Astrocyte of the cerebellum (primary cell): ENCODE data around the gene TNRC6B.
A peak's percentile ranks its signal among the peaks of the same experiment; 100 is the strongest.
"Not testable (repeated sequence)": the region's sequence is repeated elsewhere in the genome, so short reads cannot be mapped to it uniquely, and the experiment has no call there.

Experiments
- DNase-seq: peaks from one replicate; pipeline ENCODE4 v3.0.0-alpha.2; 2011; ENCODE audit warnings: low read depth
- H3K4me3 ChIP-seq: 2 replicates; pipeline ENCODE4 v1.5.1; 2011; ENCODE audit warnings: mild to moderate bottlenecking, low read depth, low read length, moderate library complexity
- CTCF ChIP-seq: IDR thresholded peaks from 2 replicates; pipeline ENCODE4 v1.5.1; 2012; ENCODE audit warnings: low read length, low read depth, moderate library complexity, mild to moderate bottlenecking; ENCODE audit errors: missing control alignments
- in situ Hi-C: cut with HindIII; loops from 2 replicates; pipeline ENCODE4 v1.10.0; 2017; ENCODE audit warnings: low sequenced_read_pairs

Gene TNRC6B

GRCh38 chr22:40302149-40302548, 124.4 kb downstream of the TNRC6B start:
- in situ Hi-C loops, result no loop called here
- H3K4me3 ChIP-seq, result no peak overlapping the region
- TF ChIP-seq CTCF, result no peak
- no peak for DNase-seq

GRCh38 chr22:40305625-40306024, 127.9 kb downstream of the TNRC6B start:
- TF ChIP-seq CTCF, result no peak
- H3K4me3 ChIP-seq, result no peak overlapping the region
- DNase-seq, result no peak
- in situ Hi-C loops, result no loop called here

- H3K4me3 ChIP-seq, result no peak overlapping the region
- in situ Hi-C loops, result no loop called here
- TF ChIP-seq CTCF, result no peak
- no peak for DNase-seq
Measured at GRCh38 chr22:40308999-40309573, 131.4 kb downstream of the TNRC6B start.

GRCh38 chr22:40309631-40310030, 131.9 kb downstream of the TNRC6B start:
- no peak for DNase-seq
- H3K4me3 ChIP-seq, result no peak overlapping the region
- no peak for TF ChIP-seq CTCF
- in situ Hi-C loops, result no loop called here

GRCh38 chr22:40310081-40310767, 132.5 kb downstream of the TNRC6B start:
- no peak overlapping the region for H3K4me3 ChIP-seq
- peak; percentile 86 for DNase-seq
- in situ Hi-C loops, result no loop called here
- no peak for TF ChIP-seq CTCF

GRCh38 chr22:40310768-40311120, 133.0 kb downstream of the TNRC6B start:
- no peak overlapping the region for H3K4me3 ChIP-seq
- no peak for TF ChIP-seq CTCF
- no peak for DNase-seq
- in situ Hi-C loops, result no loop called here

GRCh38 chr22:40311646-40312045, 133.9 kb downstream of the TNRC6B start:
- DNase-seq, in situ Hi-C loops, H3K4me3 ChIP-seq: not testable (repeated sequence)
